PC-3 (cell line): ENCODE results near the gene TRABD. TPM values are rescaled to one million over a fixed set of nuclear protein-coding genes. Genes with fewer than 3 reads are reported as not detected.

Experiments used
- ATAC-seq: fragments of 200-7000 bp; cut with Tn5 transposase; 2 replicates; pipeline ENCODE4 v1.9.1; 2020; ENCODE audit warnings: mild to moderate bottlenecking, moderate library complexity
- BruUV-seq: library from RNA; stranded (reverse); fragments of 400-500 nt; replicated peaks from 2 replicates; lab custom pipeline; 2021; lab: Mats Ljungman, UMichigan
- CTCF ChIA-PET: fragments of 300-600 bp; sonication (Branson Sonifier 250); formaldehyde crosslinking; loops from one replicate; lab custom pipeline; 2022; ENCODE audit warnings: antibody characterized with exemption; lab: Charles Lee
- POLR2A ChIA-PET: fragments of 300-600 bp; sonication (Branson Sonifier 250); formaldehyde crosslinking; loops from one replicate; lab custom pipeline; 2022; ENCODE audit warnings: antibody characterized with exemption; ENCODE audit not compliant: unreplicated experiment; lab: Charles Lee
- DNase-seq: peaks from one replicate; pipeline ENCODE4 v3.0.0-alpha.2; 2015
- H2AFZ ChIP-seq: fragments of 300-600 bp; sonication (generic); 2 replicates; pipeline ENCODE4 v1.6.0; 2016; ENCODE audit warnings: antibody characterized with exemption, low read length
- H3F3A ChIP-seq: fragments of 300-600 bp; sonication (generic); one replicate; pipeline ENCODE4 v1.6.0; 2017; ENCODE audit warnings: antibody characterized with exemption, low read length, control low read depth, mild to moderate bottlenecking; ENCODE audit not compliant: unreplicated experiment
- H3K27ac ChIP-seq: fragments of 300-600 bp; sonication (generic); 2 replicates; pipeline ENCODE4 v1.5.1; 2016; ENCODE audit warnings: mild to moderate bottlenecking, low read length
- H3K27me3 ChIP-seq: fragments of 300-600 bp; sonication (generic); 2 replicates; pipeline ENCODE4 v1.6.1; 2016; ENCODE audit warnings: low read length, mixed read lengths
- H3K36me3 ChIP-seq: fragments of 300-600 bp; sonication (generic); 2 replicates; pipeline ENCODE4 v1.6.1; 2016; ENCODE audit warnings: low read depth, mixed run types, low read length, mixed read lengths
- H3K4me1 ChIP-seq: fragments of 300-600 bp; sonication (generic); 2 replicates; pipeline ENCODE4 v1.5.1; 2016; ENCODE audit warnings: low read length; ENCODE audit not compliant: insufficient read depth
- H3K4me2 ChIP-seq: fragments of 300-600 bp; sonication (generic); 2 replicates; pipeline ENCODE4 v1.6.0; 2016; ENCODE audit warnings: low read length
- H3K4me3 ChIP-seq: fragments of 300-600 bp; sonication (generic); 2 replicates; pipeline ENCODE4 v1.5.1; 2016; ENCODE audit warnings: mild to moderate bottlenecking, low read length, mixed read lengths
- H3K79me2 ChIP-seq: fragments of 300-600 bp; sonication (generic); 2 replicates; pipeline ENCODE4 v1.6.1; 2017; ENCODE audit warnings: low read length, mixed read lengths
- H3K9ac ChIP-seq: fragments of 300-600 bp; sonication (generic); 2 replicates; pipeline ENCODE4 v1.6.0; 2016; ENCODE audit warnings: mild to moderate bottlenecking, low read length
- H3K9me2 ChIP-seq: fragments of 300-600 bp; sonication (generic); replicated peaks from 2 replicates; pipeline ENCODE4 v1.6.1; 2016; ENCODE audit warnings: mixed run types, low read length, mixed read lengths
- H3K9me3 ChIP-seq: fragments of 300-600 bp; sonication (generic); 2 replicates; pipeline ENCODE4 v1.6.1; 2016; ENCODE audit warnings: low read length, mixed read lengths
- H4K20me1 ChIP-seq: fragments of 300-600 bp; sonication (generic); 2 replicates; pipeline ENCODE4 v1.6.1; 2016; ENCODE audit warnings: low read length, mixed read lengths
- CTCF ChIP-seq: fragments of 300-600 bp; sonication (generic); conservative IDR thresholded peaks from 2 replicates; pipeline ENCODE4 v1.5.1; 2017; ENCODE audit warnings: antibody characterized with exemption, low read depth, mild to moderate bottlenecking, low read length
- EZH2 ChIP-seq: fragments of 300-600 bp; sonication (generic); IDR thresholded peaks from one replicate; pipeline ENCODE4 v1.6.1; 2017; ENCODE audit warnings: antibody characterized with exemption, mild to moderate bottlenecking, low read length; ENCODE audit not compliant: unreplicated experiment
- EZH2phosphoT487 ChIP-seq: fragments of 300-600 bp; sonication (generic); IDR thresholded peaks from 2 replicates; pipeline ENCODE4 v1.6.1; 2018; ENCODE audit warnings: mild to moderate bottlenecking, antibody characterized with exemption, low read length, borderline replicate concordance
- intact Hi-C: fragments of 100-400 bp; cut with micrococcal nuclease; formaldehyde crosslinking; loops from 2 replicates; pipeline ENCODE4 v1.9.0; 2023
- total RNA-seq: library from RNA; depleted of rRNA; stranded (reverse); fragments of >200 nt; gene quantifications from 2 replicates; pipeline ENCODE4 v1.2.3, GENCODE V29; 2014

TRABD gene
- total RNA-seq, 1 experiment from 2014 or later = 53.4 TPM

GRCh38 chr22:50245214-50246072, 59.7 kb downstream of the TRABD start:
- Histone ChIP-seq H3K4me2 (peak overlapping the region; percentile 99), H3K79me2 (peaks cover 55% of the 10 kb centered on the region), H4K20me1 (no peaks in the 10 kb centered on the region), H3K36me3 (no peaks in the 10 kb centered on the region), H3K27ac (peak overlapping the region; percentile 81), H3K4me3 (peak overlapping the region; percentile 99), H3K9me3 (no peaks in the 10 kb centered on the region), H3K9me2 (no peaks in the 10 kb centered on the region), H3K27me3 (no peaks in the 10 kb centered on the region), H3K9ac (peak overlapping the region; percentile 97), H3K4me1 (peaks cover 15% of the 10 kb centered on the region; the same call in 1 of the 2 replicates), H3F3A (no peaks in the 10 kb centered on the region), H2AFZ (peak overlapping the region; percentile 94)
- intact Hi-C loops = no loop called here
- CTCF ChIA-PET = no interaction called here
- BruUV-seq = TSS peak; percentile 26
- ATAC-seq = peak; percentile 45
- DNase-seq = no peak
- no peak for TF ChIP-seq CTCF
- TF ChIP-seq EZH2phosphoT487 = no peak
- TF ChIP-seq EZH2 = no peak
- POLR2A ChIA-PET = no interaction called here

GRCh38 chr22:50246242-50247175, 60.8 kb downstream of the TRABD start:
- POLR2A ChIA-PET = no interaction called here
- TF ChIP-seq CTCF (0 out of 2 replicates have a peak, but pooled peaks have one; percentile 19), EZH2phosphoT487 (no peak), EZH2 (no peak)
- BruUV-seq = no TSS peak
- CTCF ChIA-PET = no interaction called here
- ATAC-seq = no peak
- no peaks in the 10 kb centered on the region for H3F3A ChIP-seq
- H3K27me3 ChIP-seq = no peaks in the 10 kb centered on the region
- H3K27ac ChIP-seq = no peak overlapping the region
- intact Hi-C loops = no loop called here
- H3K4me3 ChIP-seq = peak overlapping the region; percentile 99; the same call in 1 of the 2 replicates
- peaks cover 16% of the 10 kb centered on the region; the same call in 1 of the 2 replicates for H3K4me1 ChIP-seq
- H4K20me1 ChIP-seq = no peaks in the 10 kb centered on the region
- no peak overlapping the region for H2AFZ ChIP-seq
- DNase-seq = peak; percentile 23
- H3K79me2 ChIP-seq = peaks cover 48% of the 10 kb centered on the region
- peak overlapping the region; percentile 99 for H3K4me2 ChIP-seq
- H3K9me3 ChIP-seq = no peaks in the 10 kb centered on the region
- no peaks in the 10 kb centered on the region for H3K9me2 ChIP-seq
- no peaks in the 10 kb centered on the region for H3K36me3 ChIP-seq
- no peak overlapping the region for H3K9ac ChIP-seq
